ENCODE data around the gene CNDP1. TPM values are rescaled to one million over a fixed set of nuclear protein-coding genes. Genes with fewer than 3 reads are reported as not detected.

The CNDP1 gene
- total and polyA plus RNA-seq, 2 donors (not counting 1 experiment from before 2014, with no cell fraction given), result 0.19 to 0.57 TPM

- Mint-ChIP-seq H3K27me3 (no peaks in the 10 kb centered on the region), H3K9me3 (ENCODE audit: insufficient read depth) (no peaks in the 10 kb centered on the region), H3K4me3 (no peak overlapping the region), H3K27ac (no peak overlapping the region), H3K4me1 (peaks cover 6% of the 10 kb centered on the region)
- H3K4me1 ChIP-seq (ENCODE audit: control insufficient read depth in 2 of 2, insufficient read depth in 2 of 2, low read length in 2 of 2), result no peaks in the 10 kb centered on the region
- no peak overlapping the region for H3K4me2 ChIP-seq (replicated peaks; ENCODE audit: low read depth, low read length, poor library complexity, severe bottlenecking)
- H2AFZ ChIP-seq (ENCODE audit: insufficient read depth, low read depth, low read length, poor library complexity, severe bottlenecking), result no peak overlapping the region
- peaks cover 8 to 95% of the 10 kb centered on the region in 2 experiments for H3K36me3 ChIP-seq (replicated peaks in 1 of 2; ENCODE audit: control extremely low read depth in 1 of 2, control insufficient read depth in 1 of 2, extremely low read depth in 1 of 2, insufficient read depth in 2 of 2, low read length in 1 of 2)
- TF ChIP-seq EZH2 (IDR thresholded peaks at IDR 0.05; ENCODE audit: borderline replicate concordance, insufficient read depth, low read depth, low read length, poor library complexity, severe bottlenecking) (no peak), CTCF (IDR thresholded peaks at IDR 0.05) (no peak)
- H3K27me3 ChIP-seq (replicated peaks in 1 of 4; ENCODE audit: control extremely low read depth in 1 of 4, control insufficient read depth in 3 of 4, insufficient read depth in 4 of 4, low read length in 3 of 4), result no peaks in the 10 kb centered on the region
- H3K9me3 ChIP-seq (ENCODE audit: control extremely low read depth in 1 of 3, control insufficient read depth in 2 of 3, insufficient read depth in 1 of 3, low read length in 2 of 3), result no peaks in the 10 kb centered on the region
- H3K79me2 ChIP-seq (ENCODE audit: control insufficient read depth, insufficient read depth, low read length), result peaks cover 81% of the 10 kb centered on the region
- H3K4me3 ChIP-seq (ENCODE audit: control extremely low read depth in 1 of 5, extremely low read depth in 1 of 5, insufficient read depth in 1 of 5, low read depth in 2 of 5, low read length in 4 of 5), result no peak overlapping the region
- H4K20me1 ChIP-seq (ENCODE audit: control insufficient read depth, insufficient read depth, low read length, poor library complexity, severe bottlenecking), result peaks cover 76% of the 10 kb centered on the region
- no peak overlapping the region for H3K27ac ChIP-seq (ENCODE audit: low read length in 2 of 2)
- intact Hi-C loops (cut with micrococcal nuclease), result no loop called here
- no peak overlapping the region for H3K9ac ChIP-seq (ENCODE audit: low read length)
- ChIA-PET POLR2A (no interaction called here), CTCF (no interaction called here)
- 88% methylated on average over 9 of the region's 9 CpGs for WGBS (ENCODE audit: insufficient coverage)
- DNase-seq, result no peak
- ATAC-seq (ENCODE audit: low read depth), result no peak
Observed at GRCh38 chr18:74508366-74508765, 25.9 kb upstream of the CNDP1 start.

GRCh38 chr18:74508821-74509225, 25.5 kb upstream of the CNDP1 start:
- 98% methylated on average over 7 of the region's 11 CpGs for WGBS (ENCODE audit: insufficient coverage)
- intact Hi-C loops (cut with micrococcal nuclease), result no loop called here
- H3K27me3 ChIP-seq (replicated peaks in 1 of 4; ENCODE audit: control extremely low read depth in 1 of 4, control insufficient read depth in 3 of 4, insufficient read depth in 4 of 4, low read length in 3 of 4), result no peaks in the 10 kb centered on the region
- H3K27ac Mint-ChIP-seq, result no peak overlapping the region
- ATAC-seq (ENCODE audit: low read depth) (no peak), DNase-seq (no peak)
- H4K20me1 ChIP-seq (ENCODE audit: control insufficient read depth, insufficient read depth, low read length, poor library complexity, severe bottlenecking), result peaks cover 81% of the 10 kb centered on the region
- H3K79me2 ChIP-seq (ENCODE audit: control insufficient read depth, insufficient read depth, low read length), result peaks cover 81% of the 10 kb centered on the region
- no peak overlapping the region for H2AFZ ChIP-seq (ENCODE audit: insufficient read depth, low read depth, low read length, poor library complexity, severe bottlenecking)
- no peak overlapping the region for H3K4me3 ChIP-seq (ENCODE audit: control extremely low read depth in 1 of 5, extremely low read depth in 1 of 5, insufficient read depth in 1 of 5, low read depth in 2 of 5, low read length in 4 of 5)
- no peak for TF ChIP-seq EZH2 (IDR thresholded peaks at IDR 0.05; ENCODE audit: borderline replicate concordance, insufficient read depth, low read depth, low read length, poor library complexity, severe bottlenecking)
- no peak overlapping the region for H3K4me3 Mint-ChIP-seq
- H3K27me3 Mint-ChIP-seq, result no peaks in the 10 kb centered on the region
- no peaks in the 10 kb centered on the region for H3K9me3 Mint-ChIP-seq (ENCODE audit: insufficient read depth)
- ChIA-PET CTCF (no interaction called here), POLR2A (no interaction called here)
- peaks cover 8 to 95% of the 10 kb centered on the region in 2 experiments for H3K36me3 ChIP-seq (replicated peaks in 1 of 2; ENCODE audit: control extremely low read depth in 1 of 2, control insufficient read depth in 1 of 2, extremely low read depth in 1 of 2, insufficient read depth in 2 of 2, low read length in 1 of 2)
- H3K27ac ChIP-seq (ENCODE audit: low read length in 2 of 2), result no peak overlapping the region
- H3K4me1 ChIP-seq (ENCODE audit: control insufficient read depth in 2 of 2, insufficient read depth in 2 of 2, low read length in 2 of 2), result no peaks in the 10 kb centered on the region
- no peak overlapping the region for H3K9ac ChIP-seq (ENCODE audit: low read length)
- H3K9me3 ChIP-seq (ENCODE audit: control extremely low read depth in 1 of 3, control insufficient read depth in 2 of 3, insufficient read depth in 1 of 3, low read length in 2 of 3), result no peaks in the 10 kb centered on the region
- peaks cover 6% of the 10 kb centered on the region for H3K4me1 Mint-ChIP-seq
- no peak overlapping the region for H3K4me2 ChIP-seq (replicated peaks; ENCODE audit: low read depth, low read length, poor library complexity, severe bottlenecking)

All from B cell (primary cell).